AG04449 (cell line): ENCODE data around the gene CAPN12.

Experiments
- CTCF ChIA-PET: fragments of 350-600 bp; formaldehyde crosslinking; extraction: SDS; loops from one replicate; lab custom pipeline; 2021; ENCODE audit warnings: antibody characterized with exemption; lab: Yijun Ruan, JAX
- POLR2A ChIA-PET: fragments of 400-600, 350-600 bp; formaldehyde crosslinking; extraction: SDS; loops from one replicate; lab custom pipeline; 2020; ENCODE audit warnings: antibody characterized with exemption, inconsistent platforms; lab: Yijun Ruan, JAX
- DNase-seq: peaks from one replicate; pipeline ENCODE4 v3.0.0-alpha.2; 2010; ENCODE audit warnings: low read depth, low spot score
- H3K4me3 ChIP-seq: 2 replicates; pipeline ENCODE4 v1.5.1; 2011; ENCODE audit warnings: low read depth, mild to moderate bottlenecking, control low read depth, low read length
- CTCF ChIP-seq: IDR thresholded peaks from one replicate; pipeline ENCODE4 v1.5.1; 2011; ENCODE audit warnings: mild to moderate bottlenecking, moderate library complexity, low read length, control low read depth, inconsistent platforms; ENCODE audit not compliant: insufficient read depth; ENCODE audit errors: missing control alignments

Gene CAPN12

GRCh38 chr19:38737281-38737865 lies 6.9 kb downstream of the CAPN12 start:
- ChIA-PET CTCF (interaction anchor here (0.7 kb wide), 1 partner anchor 112 kb away, joined by 3 read pairs; the partner anchor contains the start of gene HNRNPL), POLR2A (no interaction called here)
- TF ChIP-seq CTCF, result no peak
- no peak for DNase-seq
- no peak overlapping the region for H3K4me3 ChIP-seq

- H3K4me3 ChIP-seq, result no peak overlapping the region
- no peak for DNase-seq
- TF ChIP-seq CTCF, result no peak
- CTCF ChIA-PET, result no interaction called here
- POLR2A ChIA-PET, result no interaction called here
These were observed 7.6 kb downstream of the CAPN12 start for GRCh38 chr19:38736413-38737280.

GRCh38 chr19:38736036-38736412 lies 8.2 kb downstream of the CAPN12 start:
- TF ChIP-seq CTCF, result no peak
- ChIA-PET CTCF (interaction anchor here (1.2 kb wide), 1 partner anchor 17 kb away, joined by 3 read pairs; no protein-coding TSS in a partner anchor), POLR2A (no interaction called here)
- H3K4me3 ChIP-seq, result peak overlapping the region; percentile 46
- DNase-seq, result no peak

GRCh38 chr19:38735257-38735686 lies 9.0 kb downstream of the CAPN12 start:
- POLR2A ChIA-PET, result interaction anchor here (0.6 to 1.7 kb wide), 3 partner anchors 13 to 96 kb away, joined by 3 to 6 read pairs (median 5); partner anchors contain the start of gene ECH1
- DNase-seq, result no peak
- CTCF ChIA-PET, result interaction anchor here (0.7 to 1.2 kb wide), 5 partner anchors 9 to 153 kb away, joined by 3 to 4 read pairs (median 3); no protein-coding TSS in a partner anchor
- H3K4me3 ChIP-seq, result no peak overlapping the region
- no peak for TF ChIP-seq CTCF

GRCh38 chr19:38734426-38735256 lies 9.6 kb downstream of the CAPN12 start:
- ChIA-PET CTCF (interaction anchor here (0.7 to 1.8 kb wide), 8 partner anchors 8 to 195 kb away, joined by 3 to 7 read pairs (median 3); no protein-coding TSS in a partner anchor), POLR2A (interaction anchor here (0.6 to 1.7 kb wide), 5 partner anchors 9 to 115 kb away, joined by 3 to 6 read pairs (median 3); partner anchors contain the start of gene ECH1)
- TF ChIP-seq CTCF, result no peak
- H3K4me3 ChIP-seq, result no peak overlapping the region
- DNase-seq, result no peak
